Body of pancreas (tissue), 4 donors: ENCODE results near the gene IL1RAPL1.

Source experiments
- CTCF ChIP-seq, 7 experiments: fragments of 450-650 bp in 4 of 7; fragments of 200-600 bp in 3 of 7; sonication (generic) in 3 of 7; IDR thresholded peaks; one replicate each; pipeline ENCODE4 v1.5.1; 2016 to 2019; ENCODE audit warnings: antibody characterized with exemption in 7 of 7
- POLR2A ChIP-seq, 3 donors: fragments of 450-650 bp; IDR thresholded peaks; one replicate each; pipeline ENCODE4 v1.6.1; 2016; ENCODE audit warnings: antibody characterized with exemption in 3 of 3, mild to moderate bottlenecking in 2 of 3

DNA sequence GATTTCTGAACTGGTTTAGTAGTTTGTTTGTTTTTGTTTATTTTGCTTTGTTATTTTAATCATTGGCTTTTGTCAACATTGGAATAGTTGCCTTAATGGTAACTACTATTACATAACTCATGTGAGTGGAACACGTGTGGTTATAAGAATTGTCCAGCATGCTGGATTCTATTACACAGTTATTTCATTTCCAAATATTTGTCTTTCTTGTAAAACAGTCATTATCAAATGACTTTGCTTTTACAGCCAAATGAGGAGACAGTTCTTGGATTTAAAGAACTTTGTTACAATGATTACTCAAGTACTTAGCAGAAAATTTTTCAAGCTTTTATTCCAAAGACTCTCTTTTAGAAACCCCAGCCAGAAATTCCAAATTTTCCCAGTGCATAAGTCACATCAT is 1112.0 kb downstream of the IL1RAPL1 start:
- no peak for TF ChIP-seq CTCF (IDR thresholded peaks at IDR 0.05)
- TF ChIP-seq POLR2A (IDR thresholded peaks at IDR 0.05), result no peak
